PFSK-1 (cell line): ENCODE measurements around the gene TMEM238.

Experiments used
- FOXP2 ChIP-seq: optimal IDR thresholded peaks from 2 replicates; pipeline ENCODE3; 2011; ENCODE audit warnings: borderline replicate concordance, control low read depth, inconsistent platforms; ENCODE audit not compliant: insufficient read depth; ENCODE audit errors: extremely low read length, extremely low read depth
- POLR2AphosphoS5 ChIP-seq: IDR thresholded peaks from 2 replicates; pipeline ENCODE4 v1.6.1; 2012; ENCODE audit warnings: low read depth, mild to moderate bottlenecking, control low read depth, low read length, moderate library complexity
- REST ChIP-seq, 2 experiments: IDR thresholded peaks; 2 replicates each; pipeline versions ENCODE4 v1.6.1 to v1.8.0; 2011 to 2012; ENCODE audit warnings: low read depth in 2 of 2, low read length in 2 of 2, control low read depth in 1 of 2, inconsistent platforms in 1 of 2, mild to moderate bottlenecking in 1 of 2, moderate library complexity in 1 of 2; ENCODE audit not compliant: insufficient read depth in 1 of 2
- SIN3A ChIP-seq: IDR thresholded peaks from 2 replicates; pipeline ENCODE4 v1.6.1; 2012; ENCODE audit warnings: mild to moderate bottlenecking, low read length, moderate library complexity, borderline replicate concordance; ENCODE audit not compliant: insufficient read depth
- TAF1 ChIP-seq: IDR thresholded peaks from 2 replicates; pipeline ENCODE4 v1.6.1; 2012; ENCODE audit warnings: low read length, control low read depth, borderline replicate concordance; ENCODE audit not compliant: insufficient read depth

The TMEM238 gene

GRCh38 chr19:55362174-55362989 lies 21.7 kb downstream of the TMEM238 start:
- no peak for TF ChIP-seq REST (IDR thresholded peaks at IDR 0.05; ENCODE audit: insufficient read depth in 1 of 2, low read depth in 2 of 2, low read length in 2 of 2)
- TF ChIP-seq SIN3A: no peak
- no peak for TF ChIP-seq POLR2AphosphoS5
- TF ChIP-seq TAF1: no peak
- TF ChIP-seq FOXP2: no peak

- TF ChIP-seq FOXP2 (no peak), REST (IDR thresholded peaks at IDR 0.05; ENCODE audit: insufficient read depth in 1 of 2, low read depth in 2 of 2, low read length in 2 of 2) (no peak), TAF1 (no peak), SIN3A (no peak), POLR2AphosphoS5 (no peak)
Observed at GRCh38 chr19:55360902-55361301, 23.2 kb downstream of the TMEM238 start.

GRCh38 chr19:55358943-55359908 lies 24.9 kb downstream of the TMEM238 start:
- TF ChIP-seq SIN3A: no peak
- no peak for TF ChIP-seq FOXP2
- no peak for TF ChIP-seq POLR2AphosphoS5
- no peak for TF ChIP-seq REST (IDR thresholded peaks at IDR 0.05; ENCODE audit: insufficient read depth in 1 of 2, low read depth in 2 of 2, low read length in 2 of 2)
- TF ChIP-seq TAF1: no peak

- TF ChIP-seq POLR2AphosphoS5: no peak
- TF ChIP-seq FOXP2: no peak
- no peak for TF ChIP-seq SIN3A
- no peak for TF ChIP-seq REST (IDR thresholded peaks at IDR 0.05; ENCODE audit: insufficient read depth in 1 of 2, low read depth in 2 of 2, low read length in 2 of 2)
Observed at GRCh38 chr19:55358493-55358892, 25.6 kb downstream of the TMEM238 start.
